ENCODE data around the gene PRUNE1.

- TF ChIP-seq CTCF (conservative IDR thresholded peaks at IDR 0.05; ENCODE audit: low read depth, low read length) (no peak), EZH2 (IDR thresholded peaks at IDR 0.05; ENCODE audit: borderline replicate concordance, low read depth, low read length, poor library complexity, severe bottlenecking) (no peak)
Observed at GRCh38 chr1:151069103-151069486, 60.8 kb downstream of the PRUNE1 start.
